ENCODE measurements around the gene POLR1E.

GRCh38 chr9:37547328-37547878 is 61.7 kb downstream of the POLR1E start:
- TF ChIP-seq CTCF (IDR thresholded peaks at IDR 0.05) (no peak), POLR2A (IDR thresholded peaks at IDR 0.05) (no peak), POLR2AphosphoS5 (IDR thresholded peaks at IDR 0.05) (no peak), EP300 (IDR thresholded peaks at IDR 0.05) (no peak)
